ACC112 (cell line): ENCODE measurements around the gene AP3D1.
"Not testable (repeated sequence)": the region's sequence is repeated elsewhere in the genome, so short reads cannot be mapped to it uniquely, and the experiment has no call there.

Experiments
- H2AFZ ChIP-seq: fragments of 200-600 bp; sonication (generic); one replicate; pipeline ENCODE4 v1.6.0; 2017; ENCODE audit warnings: antibody characterized with exemption, low read length; ENCODE audit not compliant: unreplicated experiment
- H3K27ac ChIP-seq: fragments of 200-600 bp; sonication (generic); 2 replicates; pipeline ENCODE4 v1.5.1; 2014; ENCODE audit warnings: low read depth, mild to moderate bottlenecking, antibody characterized with exemption, low read length, moderate library complexity
- H3K27me3 ChIP-seq: fragments of 200-600 bp; sonication (generic); 2 replicates; pipeline ENCODE4 v1.6.1; 2014; ENCODE audit warnings: mild to moderate bottlenecking, antibody characterized with exemption, low read length, moderate library complexity, mixed read lengths; ENCODE audit not compliant: insufficient read depth
- H3K36me3 ChIP-seq: fragments of 200-600 bp; sonication (generic); 2 replicates; pipeline ENCODE4 v1.6.1; 2016; ENCODE audit warnings: mild to moderate bottlenecking, antibody characterized with exemption, low read length, moderate library complexity, mixed read lengths; ENCODE audit not compliant: insufficient read depth
- H3K4me1 ChIP-seq: fragments of 200-600 bp; sonication (generic); one replicate; pipeline ENCODE4 v1.6.1; 2016; ENCODE audit warnings: low read length, mixed read lengths; ENCODE audit not compliant: insufficient read depth, unreplicated experiment, control insufficient read depth
- H3K4me3 ChIP-seq: fragments of 200-600 bp; sonication (generic); 2 replicates; pipeline ENCODE4 v1.5.1; 2014; ENCODE audit warnings: mild to moderate bottlenecking, low read depth, low read length
- H3K79me2 ChIP-seq: fragments of 200-600 bp; sonication (generic); one replicate; pipeline ENCODE4 v1.6.0; 2016; ENCODE audit warnings: low read length; ENCODE audit not compliant: control insufficient read depth, unreplicated experiment, insufficient read depth

Gene AP3D1

GRCh38 chr19:2132731-2133490 lies 18.5 kb downstream of the AP3D1 start:
- no peak overlapping the region for H2AFZ ChIP-seq
- H3K79me2 ChIP-seq = peaks cover 10% of the 10 kb centered on the region
- H3K27ac ChIP-seq = no peak overlapping the region
- no peaks in the 10 kb centered on the region for H3K27me3 ChIP-seq
- H3K4me1 ChIP-seq = no peaks in the 10 kb centered on the region
- no peak overlapping the region for H3K4me3 ChIP-seq
- H3K36me3 ChIP-seq = no peaks in the 10 kb centered on the region

GRCh38 chr19:2132191-2132590 lies 19.2 kb downstream of the AP3D1 start:
- H3K36me3 ChIP-seq = no peaks in the 10 kb centered on the region
- no peaks in the 10 kb centered on the region for H3K27me3 ChIP-seq
- no peak overlapping the region for H3K27ac ChIP-seq
- peaks cover 8% of the 10 kb centered on the region for H3K79me2 ChIP-seq
- H3K4me3 ChIP-seq = no peak overlapping the region
- no peaks in the 10 kb centered on the region for H3K4me1 ChIP-seq
- no peak overlapping the region for H2AFZ ChIP-seq

GRCh38 chr19:2131012-2131975 lies 20.1 kb downstream of the AP3D1 start:
- not testable (repeated sequence) for H3K36me3 ChIP-seq, H3K27ac ChIP-seq, H3K79me2 ChIP-seq, H3K27me3 ChIP-seq, H3K4me1 ChIP-seq, H2AFZ ChIP-seq, H3K4me3 ChIP-seq

GRCh38 chr19:2129892-2130770 lies 21.2 kb downstream of the AP3D1 start:
- Histone ChIP-seq H3K4me3 (no peak overlapping the region), H3K27ac (no peak overlapping the region), H3K27me3 (no peaks in the 10 kb centered on the region), H3K4me1 (no peaks in the 10 kb centered on the region), H3K36me3 (no peaks in the 10 kb centered on the region), H3K79me2 (peaks cover 5% of the 10 kb centered on the region), H2AFZ (no peak overlapping the region)

- H3K36me3 ChIP-seq = no peaks in the 10 kb centered on the region
- H3K79me2 ChIP-seq = peaks cover 5% of the 10 kb centered on the region
- H3K4me3 ChIP-seq = no peak overlapping the region
- H3K4me1 ChIP-seq = no peaks in the 10 kb centered on the region
- H3K27me3 ChIP-seq = no peaks in the 10 kb centered on the region
- H3K27ac ChIP-seq = no peak overlapping the region
- no peak overlapping the region for H2AFZ ChIP-seq
Measured at GRCh38 chr19:2129486-2129885, 21.9 kb downstream of the AP3D1 start.

GRCh38 chr19:2129022-2129421 lies 22.3 kb downstream of the AP3D1 start:
- H3K79me2 ChIP-seq = peaks cover 5% of the 10 kb centered on the region
- no peak overlapping the region for H3K27ac ChIP-seq
- no peaks in the 10 kb centered on the region for H3K36me3 ChIP-seq
- H3K4me1 ChIP-seq = no peaks in the 10 kb centered on the region
- H2AFZ ChIP-seq = no peak overlapping the region
- no peaks in the 10 kb centered on the region for H3K27me3 ChIP-seq
- H3K4me3 ChIP-seq = no peak overlapping the region

GRCh38 chr19:2128252-2128651 lies 23.1 kb downstream of the AP3D1 start:
- H3K79me2 ChIP-seq, H3K27ac ChIP-seq, H3K4me3 ChIP-seq, H3K27me3 ChIP-seq, H2AFZ ChIP-seq, H3K36me3 ChIP-seq, H3K4me1 ChIP-seq: not testable (repeated sequence)

GRCh38 chr19:2127758-2128157 lies 23.6 kb downstream of the AP3D1 start:
- Histone ChIP-seq H3K36me3 (peaks cover 3% of the 10 kb centered on the region; the same call in 1 of the 2 replicates), H3K79me2 (peaks cover 5% of the 10 kb centered on the region)

GRCh38 chr19:2126879-2127518 lies 24.4 kb downstream of the AP3D1 start:
- no peak overlapping the region for H3K4me3 ChIP-seq
- no peaks in the 10 kb centered on the region for H3K27me3 ChIP-seq
- peaks cover 3% of the 10 kb centered on the region; the same call in 1 of the 2 replicates for H3K36me3 ChIP-seq
- H3K79me2 ChIP-seq = peaks cover 3% of the 10 kb centered on the region
- H3K27ac ChIP-seq = no peak overlapping the region
- no peaks in the 10 kb centered on the region for H3K4me1 ChIP-seq
- no peak overlapping the region for H2AFZ ChIP-seq

More at GRCh38 chr19:2127758-2128157, 23.6 kb downstream of the AP3D1 start:
- H3K27me3 ChIP-seq = no peaks in the 10 kb centered on the region
- H3K27ac ChIP-seq = no peak overlapping the region
- H3K4me3 ChIP-seq = no peak overlapping the region
- H3K4me1 ChIP-seq = no peaks in the 10 kb centered on the region
- no peak overlapping the region for H2AFZ ChIP-seq
